ENCODE measurements around the gene LRRC2. TPM values are rescaled to one million over a fixed set of nuclear protein-coding genes. Genes with fewer than 3 reads are reported as not detected.

LRRC2 gene
- total and polyA plus RNA-seq, 4 donors: 0.09 to 3.1 (median 0.73) TPM

GRCh38 chr3:46609212-46609721, 43.2 kb upstream of the LRRC2 start:
- TF ChIP-seq, protein P1, sequence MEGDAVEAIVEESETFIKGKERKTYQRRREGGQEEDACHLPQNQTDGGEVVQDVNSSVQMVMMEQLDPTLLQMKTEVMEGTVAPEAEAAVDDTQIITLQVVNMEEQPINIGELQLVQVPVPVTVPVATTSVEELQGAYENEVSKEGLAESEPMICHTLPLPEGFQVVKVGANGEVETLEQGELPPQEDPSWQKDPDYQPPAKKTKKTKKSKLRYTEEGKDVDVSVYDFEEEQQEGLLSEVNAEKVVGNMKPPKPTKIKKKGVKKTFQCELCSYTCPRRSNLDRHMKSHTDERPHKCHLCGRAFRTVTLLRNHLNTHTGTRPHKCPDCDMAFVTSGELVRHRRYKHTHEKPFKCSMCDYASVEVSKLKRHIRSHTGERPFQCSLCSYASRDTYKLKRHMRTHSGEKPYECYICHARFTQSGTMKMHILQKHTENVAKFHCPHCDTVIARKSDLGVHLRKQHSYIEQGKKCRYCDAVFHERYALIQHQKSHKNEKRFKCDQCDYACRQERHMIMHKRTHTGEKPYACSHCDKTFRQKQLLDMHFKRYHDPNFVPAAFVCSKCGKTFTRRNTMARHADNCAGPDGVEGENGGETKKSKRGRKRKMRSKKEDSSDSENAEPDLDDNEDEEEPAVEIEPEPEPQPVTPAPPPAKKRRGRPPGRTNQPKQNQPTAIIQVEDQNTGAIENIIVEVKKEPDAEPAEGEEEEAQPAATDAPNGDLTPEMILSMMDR (IDR thresholded peaks at IDR 0.05; ENCODE audit: control extremely low read depth, extremely low read depth): no peak
- Histone ChIP-seq H3K27me3 (ENCODE audit: control insufficient read depth in 3 of 3, insufficient read depth in 3 of 3, low read length in 2 of 3) (no peaks in the 10 kb centered on the region), H3K36me3 (ENCODE audit: control insufficient read depth in 4 of 4, insufficient read depth in 4 of 4, low read length in 4 of 4) (no peaks in the 10 kb centered on the region), H3K4me3 (no peak overlapping the region), H3K9me3 (ENCODE audit: control insufficient read depth in 4 of 4, insufficient read depth in 3 of 4, low read length in 3 of 4) (no peaks in the 10 kb centered on the region), H3K9ac (ENCODE audit: insufficient read depth in 1 of 2, low read length in 2 of 2) (no peak overlapping the region), H3K27ac (ENCODE audit: low read depth in 1 of 2, low read length in 1 of 2) (no peak overlapping the region), H3K4me1 (ENCODE audit: control insufficient read depth in 5 of 5, insufficient read depth in 5 of 5, low read length in 5 of 5) (peaks cover 0 to 7% (median 3%) of the 10 kb centered on the region in 5 donors)
- DNase-seq (no peak), ATAC-seq (ENCODE audit: insufficient read depth, low FRiP score) (peak; percentile 15)
- WGBS, 2 donors: 70 to 87% methylated on average over 5 of the region's 5 CpGs

GRCh38 chr3:46607603-46608028, 41.5 kb upstream of the LRRC2 start:
- TF ChIP-seq, protein P1 (IDR thresholded peaks at IDR 0.05; ENCODE audit: control extremely low read depth, extremely low read depth): no peak
- no peaks in the 10 kb centered on the region for H3K27me3 ChIP-seq (ENCODE audit: control insufficient read depth in 3 of 3, insufficient read depth in 3 of 3, low read length in 2 of 3)
- WGBS, 2 donors: 64 to 66% methylated on average over 6 of the region's 6 CpGs
- no peaks in the 10 kb centered on the region for H3K36me3 ChIP-seq (ENCODE audit: control insufficient read depth in 4 of 4, insufficient read depth in 4 of 4, low read length in 4 of 4)
- H3K9ac ChIP-seq (ENCODE audit: insufficient read depth in 1 of 2, low read length in 2 of 2): no peak overlapping the region
- H3K9me3 ChIP-seq (ENCODE audit: control insufficient read depth in 4 of 4, insufficient read depth in 3 of 4, low read length in 3 of 4): no peaks in the 10 kb centered on the region
- peaks cover 0 to 7% (median 3%) of the 10 kb centered on the region in 5 donors for H3K4me1 ChIP-seq (ENCODE audit: control insufficient read depth in 5 of 5, insufficient read depth in 5 of 5, low read length in 5 of 5)
- ATAC-seq (ENCODE audit: insufficient read depth, low FRiP score): no peak
- H3K4me3 ChIP-seq: no peak overlapping the region
- no peak overlapping the region for H3K27ac ChIP-seq (ENCODE audit: low read depth in 1 of 2, low read length in 1 of 2)
- DNase-seq: peak in 1 of 3 donors; percentile 21

DNA sequence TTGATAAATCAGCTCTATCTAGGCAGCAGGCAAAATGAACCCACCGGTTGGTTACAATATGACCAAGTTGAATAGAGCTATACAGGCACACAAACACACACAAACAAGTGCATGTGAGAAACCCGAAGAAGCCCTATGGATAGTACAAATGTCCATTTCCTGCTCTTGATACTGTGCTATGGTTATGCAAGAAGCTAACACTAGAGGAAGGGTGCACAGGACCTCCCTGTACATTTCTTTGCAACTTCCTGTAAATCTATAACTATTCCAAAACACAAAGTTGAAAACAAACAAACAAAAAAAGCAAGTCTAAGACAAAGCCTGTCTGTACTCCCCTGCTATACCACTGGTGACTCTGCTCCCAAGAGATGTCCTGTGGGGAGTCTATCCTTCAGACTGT, 38.0 kb upstream of the LRRC2 start:
- WGBS, 2 donors: 64 to 71% methylated on average over 2 of the region's 2 CpGs
- Histone ChIP-seq H3K9me3 (ENCODE audit: control insufficient read depth in 4 of 4, insufficient read depth in 3 of 4, low read length in 3 of 4) (no peaks in the 10 kb centered on the region), H3K9ac (ENCODE audit: insufficient read depth in 1 of 2, low read length in 2 of 2) (no peak overlapping the region), H3K4me1 (ENCODE audit: control insufficient read depth in 5 of 5, insufficient read depth in 5 of 5, low read length in 5 of 5) (peaks cover 0 to 3% (median 0%) of the 10 kb centered on the region in 5 donors), H3K27me3 (ENCODE audit: control insufficient read depth in 3 of 3, insufficient read depth in 3 of 3, low read length in 2 of 3) (no peaks in the 10 kb centered on the region), H3K36me3 (ENCODE audit: control insufficient read depth in 4 of 4, insufficient read depth in 4 of 4, low read length in 4 of 4) (no peaks in the 10 kb centered on the region), H3K4me3 (no peak overlapping the region), H3K27ac (ENCODE audit: low read depth in 1 of 2, low read length in 1 of 2) (no peak overlapping the region)
- ATAC-seq (ENCODE audit: insufficient read depth, low FRiP score) (no peak), DNase-seq (no peak)
- TF ChIP-seq, protein P1 (IDR thresholded peaks at IDR 0.05; ENCODE audit: control extremely low read depth, extremely low read depth): no peak

Measured in lung (tissue), 12 donors.